Tibial artery (tissue), 4 donors: ENCODE results near the gene CYSRT1.

Source experiments
- DNase-seq, 2 donors: peaks; one replicate each; pipeline ENCODE4 v3.0.0-alpha.2; 2019
- H3K27ac ChIP-seq, 2 donors: fragments of 200-600 bp; sonication (generic) in 1 of 2; 1 replicate in 1 of 2; 2 replicates in 1 of 2; pipeline ENCODE4 v1.5.1; 2018 to 2019; ENCODE audit warnings: mild to moderate bottlenecking in 1 of 2
- H3K27me3 ChIP-seq, 2 donors: fragments of 200-600 bp; sonication (generic) in 1 of 2; one replicate each; pipeline versions ENCODE4 v1.5.1 to v1.6.0; 2016 to 2019
- H3K36me3 ChIP-seq, 3 donors: fragments of 200-600 bp; sonication (generic) in 2 of 3; one replicate each; pipeline ENCODE4 v1.5.1; 2016 to 2019; ENCODE audit warnings: mild to moderate bottlenecking in 2 of 3
- H3K4me1 ChIP-seq, 4 donors: fragments of 200-600 bp; sonication (generic) in 2 of 4; 1 replicate in 3 of 4; 2 replicates in 1 of 4; pipeline ENCODE4 v1.5.1; 2016 to 2019
- H3K4me3 ChIP-seq, 2 donors: fragments of 200-600 bp; sonication (generic) in 1 of 2; 1 replicate in 1 of 2; 2 replicates in 1 of 2; pipeline ENCODE4 v1.5.1; 2018 to 2019; ENCODE audit warnings: mild to moderate bottlenecking in 2 of 2
- H3K9me3 ChIP-seq, 3 donors: fragments of 200-600 bp; sonication (generic) in 1 of 3; one replicate each; pipeline ENCODE4 v1.5.1; 2016 to 2019
- CTCF ChIP-seq, 2 experiments: fragments of 200-600 bp in 1 of 2; fragments of 450-650 bp in 1 of 2; IDR thresholded peaks; one replicate each; pipeline ENCODE4 v1.5.1; 2017 to 2019; ENCODE audit warnings: antibody characterized with exemption in 2 of 2, mild to moderate bottlenecking in 1 of 2, moderate library complexity in 1 of 2
- intact Hi-C: fragments of 100-400 bp; cut with DNase I; formaldehyde crosslinking; loops from one replicate; pipeline ENCODE4 v1.15.0; 2023; ENCODE audit warnings: low total_unique reads

CYSRT1 gene

GRCh38 chr9:137253717-137254623, 29.0 kb downstream of the CYSRT1 start:
- H3K9me3 ChIP-seq: no peaks in the 10 kb centered on the region
- no peak for TF ChIP-seq CTCF (IDR thresholded peaks at IDR 0.05)
- H3K27ac ChIP-seq: peak overlapping the region; percentile 76 to 79
- H3K4me3 ChIP-seq: peak overlapping the region; percentile 92
- H3K36me3 ChIP-seq: peaks cover 5 to 26% (median 9%) of the 10 kb centered on the region in 3 donors
- H3K4me1 ChIP-seq: peaks cover 0 to 26% (median 23%) of the 10 kb centered on the region in 4 donors
- peaks cover 0 to 30% of the 10 kb centered on the region in 2 donors for H3K27me3 ChIP-seq
- intact Hi-C loops: no loop called here
- no peak for DNase-seq

GRCh38 chr9:137254624-137255447, 29.9 kb downstream of the CYSRT1 start, which contains the start of gene NELFB:
Gene NELFB, plus strand, starts transcription at chr9:137255327.
- peak in 1 of 2 experiments; percentile 20 for TF ChIP-seq CTCF (IDR thresholded peaks at IDR 0.05)
- Histone ChIP-seq H3K9me3 (no peaks in the 10 kb centered on the region), H3K27ac (peak within 1 kb of the TSS; percentile 76 to 79), H3K27me3 (peaks cover 0 to 27% of the 10 kb centered on the region in 2 donors), H3K4me1 (peaks cover 0 to 26% (median 23%) of the 10 kb centered on the region in 4 donors), H3K4me3 (peak within 1 kb of the TSS; percentile 92), H3K36me3 (peaks cover 10 to 31% (median 12%) of the 10 kb centered on the region in 3 donors)
- intact Hi-C loops: no loop called here
- DNase-seq: peak; percentile 88 to 96

- no peak for TF ChIP-seq CTCF (IDR thresholded peaks at IDR 0.05)
- Histone ChIP-seq H3K9me3 (no peaks in the 10 kb centered on the region), H3K27ac (peak overlapping the region; percentile 76 to 78), H3K36me3 (peaks cover 10 to 31% (median 12%) of the 10 kb centered on the region in 3 donors), H3K4me3 (peak overlapping the region; percentile 92), H3K27me3 (peaks cover 0 to 25% of the 10 kb centered on the region in 2 donors), H3K4me1 (peaks cover 0 to 26% (median 23%) of the 10 kb centered on the region in 4 donors)
- intact Hi-C loops: no loop called here
- no peak for DNase-seq
These were observed 30.6 kb downstream of the CYSRT1 start for GRCh38 chr9:137255448-137256114.

GRCh38 chr9:137256362-137256761, 31.4 kb downstream of the CYSRT1 start:
- H3K4me1 ChIP-seq: peaks cover 0 to 26% (median 23%) of the 10 kb centered on the region in 4 donors
- intact Hi-C loops: no loop called here
- DNase-seq: no peak
- TF ChIP-seq CTCF (IDR thresholded peaks at IDR 0.05): no peak
- no peaks in the 10 kb centered on the region for H3K9me3 ChIP-seq
- peaks cover 0 to 17% of the 10 kb centered on the region in 2 donors for H3K27me3 ChIP-seq
- H3K36me3 ChIP-seq: peaks cover 10 to 31% (median 12%) of the 10 kb centered on the region in 3 donors
- H3K27ac ChIP-seq: no peak overlapping the region
- H3K4me3 ChIP-seq: peak overlapping the region; percentile 92

GRCh38 chr9:137256856-137257255, 31.9 kb downstream of the CYSRT1 start:
- Histone ChIP-seq H3K27me3 (peaks cover 0 to 12% of the 10 kb centered on the region in 2 donors), H3K9me3 (no peaks in the 10 kb centered on the region), H3K4me1 (peaks cover 0 to 26% (median 23%) of the 10 kb centered on the region in 4 donors), H3K4me3 (peak overlapping the region; percentile 92), H3K36me3 (peaks cover 10 to 31% (median 12%) of the 10 kb centered on the region in 3 donors), H3K27ac (no peak overlapping the region)
- no peak for DNase-seq
- no peak for TF ChIP-seq CTCF (IDR thresholded peaks at IDR 0.05)
- intact Hi-C loops: no loop called here
